ENCODE results near the gene CDKN2D.

DNA sequence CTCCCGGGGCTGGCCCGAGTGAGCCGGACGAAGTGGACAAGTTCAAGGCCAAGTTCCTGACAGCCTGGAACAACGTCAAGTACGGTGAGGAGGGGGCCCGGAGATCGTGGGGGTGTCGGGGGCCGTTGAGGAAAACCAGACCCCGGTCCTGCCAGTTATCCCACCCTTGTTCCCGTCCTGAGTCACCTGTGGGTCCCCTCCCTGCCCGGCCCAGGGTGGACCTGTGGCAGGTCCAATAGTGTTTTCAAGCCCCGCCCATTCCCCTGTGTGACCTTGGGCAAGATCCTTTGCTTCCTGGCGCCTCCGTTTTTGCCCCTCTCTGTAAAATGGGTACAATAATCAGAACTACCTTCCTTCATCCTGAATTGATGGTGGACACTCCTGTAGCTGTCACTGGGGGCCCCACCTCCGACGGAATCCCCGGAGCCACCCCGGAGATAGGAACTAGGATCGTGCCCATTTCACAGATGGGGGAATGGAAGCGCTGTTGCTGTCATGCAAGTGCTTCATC, 24.5 kb downstream of the CDKN2D start:
- TF ChIP-seq CTCF (IDR thresholded peaks at IDR 0.05) (no peak), POLR2A (IDR thresholded peaks at IDR 0.05) (no peak), EP300 (IDR thresholded peaks at IDR 0.05) (no peak)
